ENCODE measurements around the gene ARMC7. TPM values are rescaled to one million over a fixed set of nuclear protein-coding genes. Genes with fewer than 3 reads are reported as not detected.
A peak's percentile ranks its signal among the peaks of the same experiment; 100 is the strongest.
"Not testable (repeated sequence)": the region's sequence is repeated elsewhere in the genome, so short reads cannot be mapped to it uniquely, and the experiment has no call there.

The ARMC7 gene
- 10 to 100 TPM; 15.2 to 17.7 (median 15.8) TPM for polyA plus RNA-seq (ENCODE audit: insufficient read length in 3 of 3)
- long read RNA-seq, donor 1, partial matches to known transcripts: 0 of 6 reads
- long read RNA-seq, donor 1, other reads (novel, unspliced or antisense): 0 of 6 reads
- long read RNA-seq, donor 2, transcript ARMC7-201 (3 exons, 2,126 nt): major isoform, 5 of 6 reads
- long read RNA-seq, donor 2, partial matches to known transcripts: 0 of 6 reads
- long read RNA-seq, donor 2, other reads (novel, unspliced or antisense): 0 of 6 reads
- long read RNA-seq, donor 3, transcript ARMC7-201 (3 exons, 2,126 nt): major isoform, 6 of 6 reads
- long read RNA-seq, donor 3, partial matches to known transcripts: 0 of 6 reads
- long read RNA-seq, donor 3, other reads (novel, unspliced or antisense): 0 of 6 reads
- long read RNA-seq, donor 4, transcript ARMC7-201 (3 exons, 2,126 nt): major isoform, 5 of 5 reads
- long read RNA-seq, donor 4, partial matches to known transcripts: 0 of 5 reads
- long read RNA-seq, donor 4, other reads (novel, unspliced or antisense): 0 of 5 reads
- long read RNA-seq, donor 5: 0 reads
- long read RNA-seq, donor 6, partial matches to known transcripts: 0 of 1 reads
- long read RNA-seq, donor 6, other reads (novel, unspliced or antisense): 0 of 1 reads
- long read RNA-seq, donor 7, partial matches to known transcripts: 0 of 3 reads
- long read RNA-seq, donor 7, other reads (novel, unspliced or antisense): 0 of 3 reads
- long read RNA-seq, donor 8: 0 reads
- long read RNA-seq, donor 9, partial matches to known transcripts: 0 of 2 reads
- long read RNA-seq, donor 9, other reads (novel, unspliced or antisense): 0 of 2 reads
- long read RNA-seq, donor 10, transcript ARMC7-201 (3 exons, 2,126 nt): major isoform, 5 of 6 reads
- long read RNA-seq, donor 10, partial matches to known transcripts: 0 of 6 reads
- long read RNA-seq, donor 10, other reads (novel, unspliced or antisense): 0 of 6 reads
- long read RNA-seq, donor 11, partial matches to known transcripts: 0 of 6 reads
- long read RNA-seq, donor 11, other reads (novel, unspliced or antisense): 0 of 6 reads
- long read RNA-seq, donor 12, partial matches to known transcripts: 0 of 3 reads
- long read RNA-seq, donor 12, other reads (novel, unspliced or antisense): 0 of 3 reads
- long read RNA-seq, donor 13: 0 reads
- long read RNA-seq, donor 14, partial matches to known transcripts: 0 of 4 reads
- long read RNA-seq, donor 14, other reads (novel, unspliced or antisense): 0 of 4 reads
- long read RNA-seq, donor 15, partial matches to known transcripts: 0 of 1 reads
- long read RNA-seq, donor 15, other reads (novel, unspliced or antisense): 0 of 1 reads
- long read RNA-seq, donor 16, transcript ARMC7-201 (3 exons, 2,126 nt): major isoform, 8 of 10 reads
- long read RNA-seq, donor 16, partial matches to known transcripts: 0 of 10 reads
- long read RNA-seq, donor 16, other reads (novel, unspliced or antisense): 0 of 10 reads

GRCh38 chr17:75109407-75110233 is at the start of gene ARMC7:
Gene ARMC7, plus strand, starts transcription at chr17:75109969. Its CDS starts 320 bp downstream, at chr17:75110289.
- DNase-seq (ENCODE audit: extremely low read depth in 1 of 11, low read depth in 9 of 11, low spot score in 4 of 11): peak in 9 of 11 donors; percentile 65 to 85 (median 78)

GRCh38 chr17:75060434-75061054 is 49.2 kb upstream of the ARMC7 start:
- DNase-seq (ENCODE audit: extremely low read depth in 1 of 11, low read depth in 9 of 11, low spot score in 4 of 11): no peak

GRCh38 chr17:75061055-75061438 is 48.7 kb upstream of the ARMC7 start:
- DNase-seq (ENCODE audit: extremely low read depth in 1 of 11, low read depth in 9 of 11, low spot score in 4 of 11): no peak

- DNase-seq (ENCODE audit: extremely low read depth in 1 of 11, low read depth in 9 of 11, low spot score in 4 of 11): no peak
Observed at GRCh38 chr17:75061618-75062017, 48.2 kb upstream of the ARMC7 start.

- DNase-seq (ENCODE audit: extremely low read depth in 1 of 11, low read depth in 9 of 11, low spot score in 4 of 11): no peak
Observed at GRCh38 chr17:75063201-75063600, 46.6 kb upstream of the ARMC7 start.

- no peak for DNase-seq (ENCODE audit: extremely low read depth in 1 of 11, low read depth in 9 of 11, low spot score in 4 of 11)
Observed at GRCh38 chr17:75063626-75064025, 46.1 kb upstream of the ARMC7 start.

GRCh38 chr17:75064040-75064439 is 45.7 kb upstream of the ARMC7 start:
- no peak for DNase-seq (ENCODE audit: extremely low read depth in 1 of 11, low read depth in 9 of 11, low spot score in 4 of 11)

GRCh38 chr17:75064460-75064859 is 45.3 kb upstream of the ARMC7 start:
- no peak for DNase-seq (ENCODE audit: extremely low read depth in 1 of 11, low read depth in 9 of 11, low spot score in 4 of 11)

- no peak for DNase-seq (ENCODE audit: extremely low read depth in 1 of 11, low read depth in 9 of 11, low spot score in 4 of 11)
Observed at GRCh38 chr17:75064867-75065561, 44.8 kb upstream of the ARMC7 start.

- DNase-seq (ENCODE audit: extremely low read depth in 1 of 11, low read depth in 9 of 11, low spot score in 4 of 11): no peak
Observed at GRCh38 chr17:75065562-75066151, 44.1 kb upstream of the ARMC7 start.

GRCh38 chr17:75067856-75068255 is 41.9 kb upstream of the ARMC7 start:
- no peak for DNase-seq (ENCODE audit: extremely low read depth in 1 of 11, low read depth in 9 of 11, low spot score in 4 of 11)

GRCh38 chr17:75068750-75069149 is 41.0 kb upstream of the ARMC7 start:
- DNase-seq (ENCODE audit: extremely low read depth in 1 of 11, low read depth in 9 of 11, low spot score in 4 of 11): no peak

- DNase-seq (ENCODE audit: extremely low read depth in 1 of 11, low read depth in 9 of 11, low spot score in 4 of 11): no peak
Observed at GRCh38 chr17:75069783-75070182, 40.0 kb upstream of the ARMC7 start.

GRCh38 chr17:75071478-75072271 is 38.1 kb upstream of the ARMC7 start:
- not testable (repeated sequence) for DNase-seq (ENCODE audit: extremely low read depth in 1 of 11, low read depth in 9 of 11, low spot score in 4 of 11)

GRCh38 chr17:75072909-75073308 is 36.9 kb upstream of the ARMC7 start:
- not testable (repeated sequence) for DNase-seq (ENCODE audit: extremely low read depth in 1 of 11, low read depth in 9 of 11, low spot score in 4 of 11)

GRCh38 chr17:75073618-75074047 is 36.1 kb upstream of the ARMC7 start:
- no peak for DNase-seq (ENCODE audit: extremely low read depth in 1 of 11, low read depth in 9 of 11, low spot score in 4 of 11)
